Measurements from ENCODE around the gene CHST11. TPM values are rescaled to one million over a fixed set of nuclear protein-coding genes. Genes with fewer than 3 reads are reported as not detected.

Gene CHST11
- total and polyA plus RNA-seq, 2 of the 4 experiments (the other 2 are of a cell fraction), result 1.4 to 2.7 TPM

GRCh38 chr12:104714369-104714768 lies 257.6 kb downstream of the CHST11 start:
- H3K18ac ChIP-seq (ENCODE audit: low read depth, low read length), result no peak overlapping the region
- H3K23ac ChIP-seq (ENCODE audit: low read depth, low read length), result no peak overlapping the region
- H2AFZ ChIP-seq (replicated peaks; ENCODE audit: low read length, poor library complexity), result no peak overlapping the region
- no TSS peak for BruUV-seq (replicated peaks)
- H3K9ac ChIP-seq (ENCODE audit: low read depth, low read length), result no peak overlapping the region
- no peak overlapping the region for H3K56ac ChIP-seq (ENCODE audit: extremely low read depth, insufficient read depth, low read length)
- no peak for TF ChIP-seq SMC3 (IDR thresholded peaks at IDR 0.05; ENCODE audit: low read depth, low read length)
- TF ChIP-seq ELK1 (IDR thresholded peaks at IDR 0.05; ENCODE audit: borderline replicate concordance, low read depth, low read length), result no peak
- no peak for TF ChIP-seq POLR2A (IDR thresholded peaks at IDR 0.05; ENCODE audit: low read depth, low read length)
- TF ChIP-seq CEBPB (IDR thresholded peaks at IDR 0.05; ENCODE audit: low read depth, low read length), result no peak
- no peak for TF ChIP-seq RAD21 (IDR thresholded peaks at IDR 0.05; ENCODE audit: low read length)
- no peak for TF ChIP-seq NFE2L2 (IDR thresholded peaks at IDR 0.05; ENCODE audit: low read depth, low read length)
- no peak for TF ChIP-seq BHLHE40 (IDR thresholded peaks at IDR 0.05; ENCODE audit: low read depth, low read length)
- TF ChIP-seq RFX5 (IDR thresholded peaks at IDR 0.05; ENCODE audit: low read depth, low read length), result no peak
- TF ChIP-seq CTCF (conservative IDR thresholded peaks at IDR 0.05; ENCODE audit: low read depth, low read length), result no peak
- no peak for TF ChIP-seq MAFK (IDR thresholded peaks at IDR 0.05; ENCODE audit: low read depth, low read length)
- TF ChIP-seq MXI1 (IDR thresholded peaks at IDR 0.05; ENCODE audit: borderline replicate concordance, low read depth, low read length), result no peak
- no peak for TF ChIP-seq RCOR1 (IDR thresholded peaks at IDR 0.05; ENCODE audit: insufficient replicate concordance, low read length)
- TF ChIP-seq CHD1 (IDR thresholded peaks at IDR 0.05; ENCODE audit: low read depth, low read length), result no peak
- no peak for TF ChIP-seq MAZ (IDR thresholded peaks at IDR 0.05; ENCODE audit: borderline replicate concordance, low read depth, low read length)
- TF ChIP-seq USF2 (IDR thresholded peaks at IDR 0.05; ENCODE audit: low read depth, low read length), result no peak
- no peak for TF ChIP-seq FOS (IDR thresholded peaks at IDR 0.05; ENCODE audit: low read depth, low read length)
- no peak overlapping the region for H2BK20ac ChIP-seq (ENCODE audit: low read depth, low read length)
- ChIA-PET CTCF (no interaction called here), POLR2A (ENCODE audit: unreplicated experiment) (no interaction called here)
- WGBS, 2 experiments (ENCODE audit: extremely low coverage in 2 of 2, insufficient read length in 1 of 2), result 90% methylated on average over 2 of the region's 6 CpGs; no CpG with 5 or more reads in 1 of the 2 experiments
- H3K9me1 ChIP-seq (ENCODE audit: insufficient read depth, low read length), result peaks cover 7% of the 10 kb centered on the region
- H3K27me3 ChIP-seq (ENCODE audit: control insufficient read depth, insufficient read depth, low read length), result peaks cover 9% of the 10 kb centered on the region
- H3K36me3 ChIP-seq (ENCODE audit: control insufficient read depth, insufficient read depth, low read length), result no peaks in the 10 kb centered on the region
- H4K91ac ChIP-seq (ENCODE audit: insufficient read depth, low read depth, low read length), result no peak overlapping the region
- no peak overlapping the region for H3K27ac ChIP-seq (ENCODE audit: insufficient read depth, low read length)
- dilution Hi-C loops (cut with HindIII; ENCODE audit: low sequenced_read_pairs, unreplicated experiment) (no loop called here), in situ Hi-C loops (cut with MboI; ENCODE audit: low sequenced_read_pairs) (no loop called here), intact Hi-C loops (cut with micrococcal nuclease) (no loop called here)
- H2BK5ac ChIP-seq (ENCODE audit: low read depth, low read length, poor library complexity, severe bottlenecking), result no peak overlapping the region
- DNase-seq, result no peak
- H3K9me3 ChIP-seq (ENCODE audit: control insufficient read depth, insufficient read depth, low read length), result no peaks in the 10 kb centered on the region
- no peak overlapping the region for H2AK9ac ChIP-seq (replicated peaks; ENCODE audit: low read depth, low read length, poor library complexity)
- H3K14ac ChIP-seq (replicated peaks; ENCODE audit: low read depth, low read length), result no peak overlapping the region
- H3K4me3 ChIP-seq (ENCODE audit: insufficient read depth, low read depth, low read length), result no peak overlapping the region
- no peaks in the 10 kb centered on the region for H4K20me1 ChIP-seq (ENCODE audit: insufficient read depth, low read length)
- H4K8ac ChIP-seq (ENCODE audit: low read depth in 2 of 2, low read length in 2 of 2), result no peak overlapping the region
- no peak overlapping the region for H2BK15ac ChIP-seq (ENCODE audit: low read depth, low read length)
- peaks cover 15% of the 10 kb centered on the region for H3K4me1 ChIP-seq (ENCODE audit: control insufficient read depth, insufficient read depth, low read length)
- no peak overlapping the region for H3K4me2 ChIP-seq (ENCODE audit: low read depth, low read length)
- H2AK5ac ChIP-seq (ENCODE audit: low read depth, low read length), result no peak overlapping the region
- no peak overlapping the region for H4K5ac ChIP-seq (ENCODE audit: low read depth, low read length)
- ATAC-seq (ENCODE audit: low read depth), result no peak
- H3K4ac ChIP-seq (ENCODE audit: low read depth, low read length), result no peak overlapping the region
- H3K79me1 ChIP-seq (ENCODE audit: low read depth in 1 of 2, low read length in 2 of 2), result no peaks in the 10 kb centered on the region
- H2BK120ac ChIP-seq (ENCODE audit: low read depth, low read length), result no peak overlapping the region
